Neural crest cell (in vitro differentiated cells): Measurements from ENCODE around the gene EFCAB14. TPM values are rescaled to one million over a fixed set of nuclear protein-coding genes. Genes with fewer than 3 reads are reported as not detected.
"Not testable (repeated sequence)": the region's sequence is repeated elsewhere in the genome, so short reads cannot be mapped to it uniquely, and the experiment has no call there.

Experiments
- DNase-seq: peaks from one replicate; pipeline ENCODE4 v3.0.0; 2021; ENCODE audit warnings: low read depth, mixed read lengths, low spot score
- H3K27ac Mint-ChIP-seq: one replicate; pipeline ENCODE4 v1.8.0; 2021; ENCODE audit warnings: mild to moderate bottlenecking, mixed read lengths; ENCODE audit not compliant: unreplicated experiment
- H3K27me3 Mint-ChIP-seq: 2 replicates; pipeline ENCODE4 v1.8.0; 2021; ENCODE audit warnings: low read depth, mild to moderate bottlenecking, mixed read lengths
- H3K36me3 Mint-ChIP-seq: 2 replicates; pipeline ENCODE4 v1.8.0; 2021; ENCODE audit warnings: low read depth, mild to moderate bottlenecking, mixed read lengths
- H3K4me1 Mint-ChIP-seq: 2 replicates; pipeline ENCODE4 v1.8.0; 2021; ENCODE audit warnings: mixed read lengths
- H3K4me3 Mint-ChIP-seq: one replicate; pipeline ENCODE4 v1.8.0; 2021; ENCODE audit warnings: mild to moderate bottlenecking, mixed read lengths
- H3K9me3 Mint-ChIP-seq: 2 replicates; pipeline ENCODE4 v1.8.0; 2021; ENCODE audit warnings: mixed read lengths
- total RNA-seq: library from RNA; stranded (reverse); gene quantifications from 2 replicates; pipeline ENCODE4 v1.2.1, GENCODE V29; 2021
- TF ChIP-seq, protein P1 (sequence below): fragments of 200-600 bp; sonication (generic); conservative IDR thresholded peaks from 2 replicates; pipeline ENCODE4 v1.5.0; 2021; ENCODE audit warnings: antibody characterized with exemption, mild to moderate bottlenecking

The EFCAB14 gene
- total RNA-seq, 1 donor from 2014 or later, result 33.1 TPM

DNA sequence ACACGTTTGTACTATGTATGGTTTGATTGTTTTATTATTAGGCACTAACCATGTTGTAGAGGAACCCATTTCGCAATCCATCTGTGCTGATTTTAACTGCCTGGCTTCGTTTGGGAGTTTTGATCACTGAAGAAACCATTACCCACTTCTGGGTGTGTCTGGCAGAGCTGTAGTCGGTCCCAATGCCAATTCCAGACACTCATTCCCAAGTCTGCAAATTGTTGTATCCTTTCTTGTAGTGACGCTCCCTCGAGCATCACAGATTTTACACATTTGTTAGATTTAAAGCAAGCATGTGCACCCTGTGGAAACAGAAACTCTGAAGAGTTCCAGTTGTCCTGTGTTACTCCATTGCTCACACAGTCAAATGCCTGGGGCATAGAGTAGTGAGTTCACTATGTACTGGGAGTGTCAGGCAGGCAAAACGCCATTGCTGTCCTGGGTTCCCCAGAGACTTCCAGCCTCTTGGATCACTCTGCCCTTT lies 31.0 kb upstream of the EFCAB14 start:
- Mint-ChIP-seq H3K27me3 (peaks cover 69% of the 10 kb centered on the region), H3K36me3 (no peaks in the 10 kb centered on the region), H3K4me1 (no peaks in the 10 kb centered on the region), H3K27ac (no peak overlapping the region), H3K9me3 (no peaks in the 10 kb centered on the region), H3K4me3 (no peak overlapping the region)
- TF ChIP-seq, protein P1, sequence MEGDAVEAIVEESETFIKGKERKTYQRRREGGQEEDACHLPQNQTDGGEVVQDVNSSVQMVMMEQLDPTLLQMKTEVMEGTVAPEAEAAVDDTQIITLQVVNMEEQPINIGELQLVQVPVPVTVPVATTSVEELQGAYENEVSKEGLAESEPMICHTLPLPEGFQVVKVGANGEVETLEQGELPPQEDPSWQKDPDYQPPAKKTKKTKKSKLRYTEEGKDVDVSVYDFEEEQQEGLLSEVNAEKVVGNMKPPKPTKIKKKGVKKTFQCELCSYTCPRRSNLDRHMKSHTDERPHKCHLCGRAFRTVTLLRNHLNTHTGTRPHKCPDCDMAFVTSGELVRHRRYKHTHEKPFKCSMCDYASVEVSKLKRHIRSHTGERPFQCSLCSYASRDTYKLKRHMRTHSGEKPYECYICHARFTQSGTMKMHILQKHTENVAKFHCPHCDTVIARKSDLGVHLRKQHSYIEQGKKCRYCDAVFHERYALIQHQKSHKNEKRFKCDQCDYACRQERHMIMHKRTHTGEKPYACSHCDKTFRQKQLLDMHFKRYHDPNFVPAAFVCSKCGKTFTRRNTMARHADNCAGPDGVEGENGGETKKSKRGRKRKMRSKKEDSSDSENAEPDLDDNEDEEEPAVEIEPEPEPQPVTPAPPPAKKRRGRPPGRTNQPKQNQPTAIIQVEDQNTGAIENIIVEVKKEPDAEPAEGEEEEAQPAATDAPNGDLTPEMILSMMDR, result no peak
- no peak for DNase-seq

DNA sequence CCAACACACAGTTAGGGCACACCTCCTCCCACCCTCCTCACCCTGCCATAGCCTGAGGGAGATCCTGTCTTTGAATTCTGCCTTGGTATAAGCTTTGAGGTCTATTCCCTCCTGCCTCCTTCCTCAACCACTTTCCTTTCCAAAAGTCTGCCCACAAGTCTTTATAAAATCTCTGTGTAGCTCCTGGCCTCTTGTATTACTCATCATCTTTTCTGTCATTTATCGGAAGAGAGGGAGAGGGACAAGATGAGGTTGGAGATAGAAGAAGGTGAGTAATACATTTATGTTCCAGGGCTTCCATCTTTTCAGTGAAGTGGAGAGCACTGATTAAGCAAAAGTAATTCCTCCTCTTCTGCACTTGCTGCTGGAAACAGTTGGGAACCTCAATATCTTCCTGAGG lies 30.5 kb upstream of the EFCAB14 start:
- DNase-seq, result no peak
- Mint-ChIP-seq H3K27ac (no peak overlapping the region), H3K9me3 (no peaks in the 10 kb centered on the region), H3K27me3 (peaks cover 74% of the 10 kb centered on the region), H3K4me1 (no peaks in the 10 kb centered on the region), H3K36me3 (no peaks in the 10 kb centered on the region), H3K4me3 (no peak overlapping the region)
- TF ChIP-seq, protein P1, result no peak

DNA sequence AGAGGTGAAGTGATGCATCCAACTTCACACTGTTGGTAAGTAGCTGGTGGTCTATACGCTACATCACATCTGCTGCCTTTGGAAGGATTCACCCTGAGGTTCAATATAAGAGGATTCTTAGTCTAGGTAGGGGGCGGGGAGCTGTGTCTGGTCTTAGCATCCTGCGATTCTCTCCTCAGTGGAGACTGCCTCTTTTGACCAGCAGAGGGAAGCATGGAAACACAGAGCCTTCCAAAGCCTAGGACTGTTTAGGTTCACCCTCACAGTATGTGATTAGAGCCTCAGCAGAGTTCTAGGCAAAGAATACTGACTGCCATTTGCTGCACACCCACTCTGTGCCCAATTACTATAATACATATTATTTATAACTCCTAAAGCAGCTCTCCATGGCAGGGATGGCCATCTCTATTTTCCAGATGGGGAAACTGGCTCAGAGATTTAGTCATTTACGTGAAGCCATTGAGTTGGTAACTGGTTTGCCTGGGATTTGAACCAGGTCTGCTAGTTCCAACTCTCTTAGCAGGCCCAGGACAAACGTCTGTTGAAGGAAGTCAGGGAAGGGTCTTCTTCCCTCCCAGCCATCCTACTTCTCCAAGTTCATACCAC lies 28.9 kb upstream of the EFCAB14 start:
- H3K4me1 Mint-ChIP-seq, result no peaks in the 10 kb centered on the region
- peaks cover 86% of the 10 kb centered on the region for H3K27me3 Mint-ChIP-seq
- no peak overlapping the region for H3K4me3 Mint-ChIP-seq
- H3K36me3 Mint-ChIP-seq, result no peaks in the 10 kb centered on the region
- no peaks in the 10 kb centered on the region for H3K9me3 Mint-ChIP-seq
- H3K27ac Mint-ChIP-seq, result no peak overlapping the region
- TF ChIP-seq, protein P1, result peak; percentile 80
- peak; percentile 38 for DNase-seq

DNA sequence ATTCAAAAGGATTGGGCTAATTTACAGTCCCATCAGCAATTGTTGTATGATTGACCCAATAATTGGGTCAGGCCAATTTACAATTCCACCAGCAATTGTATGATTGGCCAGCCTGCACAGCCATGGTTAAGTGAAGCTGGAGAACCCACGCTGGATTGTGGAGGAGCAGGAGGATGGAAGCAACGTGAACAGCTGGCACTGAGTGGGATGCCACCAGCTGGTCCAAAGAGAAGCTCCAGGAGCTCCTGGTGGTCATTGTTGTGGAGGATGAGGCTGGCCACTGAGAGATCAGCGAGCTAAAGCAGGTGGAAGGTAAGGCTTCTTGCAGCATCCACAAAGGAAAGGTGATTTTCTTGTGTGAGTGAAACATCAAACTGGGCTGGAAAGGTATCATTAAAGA lies 23.2 kb upstream of the EFCAB14 start:
- TF ChIP-seq, protein P1, result no peak
- H3K27me3 Mint-ChIP-seq, result peaks cover 85% of the 10 kb centered on the region
- H3K4me1 Mint-ChIP-seq, result no peaks in the 10 kb centered on the region
- H3K27ac Mint-ChIP-seq, result no peak overlapping the region
- H3K36me3 Mint-ChIP-seq, result no peaks in the 10 kb centered on the region
- DNase-seq, result no peak
- no peak overlapping the region for H3K4me3 Mint-ChIP-seq
- H3K9me3 Mint-ChIP-seq, result no peaks in the 10 kb centered on the region

GRCh38 chr1:46735708-46736324 lies 16.9 kb upstream of the EFCAB14 start:
- H3K27ac Mint-ChIP-seq, result no peak overlapping the region

GRCh38 chr1:46728327-46728873 lies 9.5 kb upstream of the EFCAB14 start:
- not testable (repeated sequence) for H3K9me3 Mint-ChIP-seq, DNase-seq, H3K4me3 Mint-ChIP-seq, H3K27ac Mint-ChIP-seq, H3K36me3 Mint-ChIP-seq, H3K4me1 Mint-ChIP-seq
- peaks cover 65% of the 10 kb centered on the region for H3K27me3 Mint-ChIP-seq

More at GRCh38 chr1:46735708-46736324, 16.9 kb upstream of the EFCAB14 start:
- H3K4me3 Mint-ChIP-seq, result no peak overlapping the region
- no peaks in the 10 kb centered on the region for H3K36me3 Mint-ChIP-seq
- H3K4me1 Mint-ChIP-seq, result no peaks in the 10 kb centered on the region
- peaks cover 56% of the 10 kb centered on the region for H3K27me3 Mint-ChIP-seq
- TF ChIP-seq, protein P1, result no peak
- DNase-seq, result peak; percentile 57
- H3K9me3 Mint-ChIP-seq, result peaks cover 8% of the 10 kb centered on the region
